ENCODE measurements around the gene OCA2.
"Not testable (repeated sequence)": the region's sequence is repeated elsewhere in the genome, so short reads cannot be mapped to it uniquely, and the experiment has no call there.

Gene OCA2

DNA sequence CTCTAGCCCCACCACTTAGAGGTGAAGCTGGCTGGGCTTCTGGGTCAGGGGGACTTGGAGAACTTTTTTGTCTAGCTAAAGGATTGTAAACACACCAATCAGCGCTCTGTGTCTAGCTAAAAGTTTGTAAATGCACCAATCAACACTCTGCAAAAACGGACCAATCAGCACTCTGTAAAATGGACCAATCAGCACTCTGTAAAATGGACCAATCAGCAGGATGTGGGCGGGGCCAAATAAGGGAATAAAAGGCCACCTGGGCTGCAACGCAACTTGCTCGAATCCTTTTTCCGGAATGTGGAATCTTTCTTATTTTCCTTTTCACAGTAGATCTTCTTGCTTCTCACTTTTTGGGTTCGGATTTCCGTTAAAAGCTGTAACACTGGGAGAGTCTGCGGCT is 385.3 kb downstream of the OCA2 start:
- H3K27ac ChIP-seq (ENCODE audit: low read length); H3K4me1 ChIP-seq (ENCODE audit: control insufficient read depth, insufficient read depth, low read length); H3K36me3 ChIP-seq (ENCODE audit: control insufficient read depth in 2 of 2, insufficient read depth in 2 of 2, low read length in 2 of 2); H3K4me3 ChIP-seq (ENCODE audit: low read length in 2 of 2); H3K9ac ChIP-seq (ENCODE audit: low read length in 2 of 2); H3K27me3 ChIP-seq (ENCODE audit: control insufficient read depth in 1 of 2, insufficient read depth in 2 of 2, low read length in 2 of 2): not testable (repeated sequence)
- peaks cover 6 to 14% of the 10 kb centered on the region in 2 donors for H3K9me3 ChIP-seq (ENCODE audit: control insufficient read depth in 2 of 2, low read length in 2 of 2)

DNA sequence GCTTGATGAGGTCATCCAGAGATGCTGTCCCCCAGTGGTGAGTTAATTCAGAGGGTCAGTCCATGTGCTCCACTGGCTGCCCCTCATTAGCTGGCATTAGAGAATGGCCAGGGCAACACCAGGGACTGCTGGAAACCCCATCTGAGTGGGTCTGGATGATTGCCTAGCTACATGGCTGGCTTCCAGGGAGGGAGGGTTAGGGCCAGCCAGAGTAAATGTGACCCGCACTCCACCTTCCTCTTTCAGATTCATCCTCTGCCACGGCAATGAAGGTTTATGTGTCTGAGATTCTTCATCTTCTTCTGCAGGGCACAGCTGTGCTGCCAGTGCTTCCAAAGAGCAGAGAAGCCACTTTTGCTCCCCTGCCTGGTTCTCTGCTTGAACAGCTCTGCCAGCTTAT is 391.9 kb downstream of the OCA2 start:
- Histone ChIP-seq H3K27me3 (ENCODE audit: control insufficient read depth in 1 of 2, insufficient read depth in 2 of 2, low read length in 2 of 2) (no peaks in the 10 kb centered on the region), H3K4me3 (ENCODE audit: low read length in 2 of 2) (no peak overlapping the region), H3K27ac (ENCODE audit: low read length) (no peak overlapping the region), H3K9ac (ENCODE audit: low read length in 2 of 2) (no peak overlapping the region), H3K9me3 (ENCODE audit: control insufficient read depth in 2 of 2, low read length in 2 of 2) (peaks cover 4 to 5% of the 10 kb centered on the region in 2 donors), H3K4me1 (ENCODE audit: control insufficient read depth, insufficient read depth, low read length) (no peaks in the 10 kb centered on the region), H3K36me3 (ENCODE audit: control insufficient read depth in 2 of 2, insufficient read depth in 2 of 2, low read length in 2 of 2) (no peaks in the 10 kb centered on the region)

DNA sequence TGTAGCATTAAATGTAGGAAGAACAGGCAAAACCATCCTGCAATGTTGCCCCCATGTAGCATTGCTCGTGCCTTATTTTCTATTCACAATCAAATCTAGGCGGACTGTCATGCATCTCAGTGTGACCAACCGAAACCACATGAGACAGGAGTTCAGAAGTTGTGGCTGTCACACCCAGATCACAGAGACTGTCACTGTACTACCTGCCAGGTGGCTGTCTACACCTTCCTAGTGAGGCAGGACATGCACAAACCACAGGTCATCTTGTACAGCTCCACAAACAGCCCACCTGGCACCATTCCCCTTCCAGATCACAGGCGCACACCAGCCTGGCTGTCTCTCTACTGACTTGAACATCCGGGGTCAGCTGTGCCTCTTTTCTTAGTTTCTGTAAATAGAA is 392.8 kb downstream of the OCA2 start:
- Histone ChIP-seq H3K4me1 (ENCODE audit: control insufficient read depth, insufficient read depth, low read length) (no peaks in the 10 kb centered on the region), H3K27ac (ENCODE audit: low read length) (no peak overlapping the region), H3K4me3 (ENCODE audit: low read length in 2 of 2) (no peak overlapping the region), H3K27me3 (ENCODE audit: control insufficient read depth in 1 of 2, insufficient read depth in 2 of 2, low read length in 2 of 2) (no peaks in the 10 kb centered on the region), H3K36me3 (ENCODE audit: control insufficient read depth in 2 of 2, insufficient read depth in 2 of 2, low read length in 2 of 2) (no peaks in the 10 kb centered on the region), H3K9me3 (ENCODE audit: control insufficient read depth in 2 of 2, low read length in 2 of 2) (peaks cover 3 to 5% of the 10 kb centered on the region in 2 donors), H3K9ac (ENCODE audit: low read length in 2 of 2) (no peak overlapping the region)

DNA sequence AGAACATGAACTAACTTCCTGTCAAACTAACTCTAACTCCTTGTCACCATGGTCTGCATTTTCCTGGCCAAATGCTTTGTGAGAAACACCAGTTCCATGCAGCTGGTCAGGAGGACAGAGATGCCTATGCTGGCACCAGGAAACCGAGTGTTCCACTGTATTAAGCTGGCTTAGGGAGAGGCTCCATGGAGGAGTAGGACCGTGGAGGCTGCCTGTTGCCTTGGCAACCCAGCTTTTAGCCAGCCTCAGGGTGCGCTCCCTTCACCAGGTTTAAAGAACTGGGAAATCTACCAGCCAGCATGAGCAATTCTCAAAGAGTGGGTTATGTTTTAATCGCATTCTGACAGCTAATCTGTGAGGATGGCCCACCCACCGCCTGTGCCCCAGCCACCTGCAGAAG is 394.1 kb downstream of the OCA2 start:
- no peak overlapping the region for H3K27ac ChIP-seq (ENCODE audit: low read length)
- H3K9ac ChIP-seq (ENCODE audit: low read length in 2 of 2) = no peak overlapping the region
- H3K9me3 ChIP-seq (ENCODE audit: control insufficient read depth in 2 of 2, low read length in 2 of 2) = peaks cover 3 to 5% of the 10 kb centered on the region in 2 donors
- H3K27me3 ChIP-seq (ENCODE audit: control insufficient read depth in 1 of 2, insufficient read depth in 2 of 2, low read length in 2 of 2) = no peaks in the 10 kb centered on the region
- no peak overlapping the region for H3K4me3 ChIP-seq (ENCODE audit: low read length in 2 of 2)
- no peaks in the 10 kb centered on the region for H3K4me1 ChIP-seq (ENCODE audit: control insufficient read depth, insufficient read depth, low read length)
- H3K36me3 ChIP-seq (ENCODE audit: control insufficient read depth in 2 of 2, insufficient read depth in 2 of 2, low read length in 2 of 2) = no peaks in the 10 kb centered on the region
